ENCODE measurements around the gene FAF1.
"Not testable (repeated sequence)": the region's sequence is repeated elsewhere in the genome, so short reads cannot be mapped to it uniquely, and the experiment has no call there.

FAF1 gene

DNA sequence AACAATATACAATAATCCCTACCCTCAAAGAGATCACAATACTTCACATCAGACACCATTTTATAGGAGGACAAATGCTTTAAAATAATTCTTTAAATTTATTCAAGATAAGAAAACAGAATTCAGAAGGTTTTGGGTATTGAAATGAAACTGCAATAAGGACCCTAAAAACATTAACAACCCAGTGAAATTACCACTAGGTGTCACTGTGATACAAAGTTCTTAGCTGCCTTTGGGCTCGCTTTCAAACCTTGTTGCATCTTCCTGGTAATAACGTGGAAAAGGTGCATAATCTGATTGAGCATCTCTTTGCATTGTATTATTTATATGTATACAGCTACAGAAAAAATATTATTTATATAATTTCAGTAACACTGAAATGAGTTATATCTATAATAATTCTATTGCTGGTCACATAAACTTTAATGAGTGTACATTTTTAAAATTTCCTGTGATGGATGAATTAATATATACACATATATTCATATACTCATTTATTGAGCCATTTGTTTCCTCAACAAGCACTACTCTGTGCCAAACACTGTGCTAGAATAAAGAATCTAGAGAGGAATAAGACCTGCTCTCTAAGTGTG lies 185.2 kb downstream of the FAF1 start:
- DNase-seq (ENCODE audit: low spot score), result peak; percentile 65

GRCh38 chr1:50766688-50767087 lies 193.4 kb downstream of the FAF1 start:
- DNase-seq (ENCODE audit: low spot score), result no peak

DNA sequence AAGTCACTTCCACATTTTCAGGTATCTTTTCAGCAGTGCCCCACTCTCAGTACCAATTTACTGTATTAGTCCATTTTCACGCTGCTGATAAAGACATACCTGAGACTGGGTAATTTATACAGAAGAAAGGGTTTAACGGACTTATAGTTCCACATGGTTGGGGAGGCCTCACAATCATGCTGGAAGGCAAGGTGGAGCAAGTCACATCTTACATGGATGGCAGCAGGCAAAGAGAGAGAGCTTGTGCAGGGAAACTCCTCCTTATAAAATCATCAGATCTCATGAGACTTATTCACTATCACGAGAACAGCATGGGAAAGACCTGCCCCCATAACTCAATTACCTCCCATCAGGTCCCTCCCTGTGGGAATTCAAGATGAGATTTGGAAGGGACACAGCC lies 203.5 kb downstream of the FAF1 start:
- not testable (repeated sequence) for DNase-seq (ENCODE audit: low spot score)

GRCh38 chr1:50754764-50755163 lies 205.3 kb downstream of the FAF1 start:
- DNase-seq (ENCODE audit: low spot score), result not testable (repeated sequence)

GRCh38 chr1:50750021-50750619 lies 209.9 kb downstream of the FAF1 start:
- peak; percentile 31 for DNase-seq (ENCODE audit: low spot score)

- no peak for DNase-seq (ENCODE audit: low spot score)
Observed at GRCh38 chr1:50747394-50747793, 212.7 kb downstream of the FAF1 start.

- peak; percentile 87 for DNase-seq (ENCODE audit: low spot score)
Observed at GRCh38 chr1:50742523-50742922, 217.5 kb downstream of the FAF1 start.

- no peak for DNase-seq (ENCODE audit: low spot score)
Observed at GRCh38 chr1:50739125-50739524, 220.9 kb downstream of the FAF1 start.

GRCh38 chr1:50735443-50735842 lies 224.6 kb downstream of the FAF1 start:
- peak; percentile 30 for DNase-seq (ENCODE audit: low spot score)

- DNase-seq (ENCODE audit: low spot score), result not testable (repeated sequence)
Observed at GRCh38 chr1:50727578-50727977, 232.5 kb downstream of the FAF1 start.

DNA sequence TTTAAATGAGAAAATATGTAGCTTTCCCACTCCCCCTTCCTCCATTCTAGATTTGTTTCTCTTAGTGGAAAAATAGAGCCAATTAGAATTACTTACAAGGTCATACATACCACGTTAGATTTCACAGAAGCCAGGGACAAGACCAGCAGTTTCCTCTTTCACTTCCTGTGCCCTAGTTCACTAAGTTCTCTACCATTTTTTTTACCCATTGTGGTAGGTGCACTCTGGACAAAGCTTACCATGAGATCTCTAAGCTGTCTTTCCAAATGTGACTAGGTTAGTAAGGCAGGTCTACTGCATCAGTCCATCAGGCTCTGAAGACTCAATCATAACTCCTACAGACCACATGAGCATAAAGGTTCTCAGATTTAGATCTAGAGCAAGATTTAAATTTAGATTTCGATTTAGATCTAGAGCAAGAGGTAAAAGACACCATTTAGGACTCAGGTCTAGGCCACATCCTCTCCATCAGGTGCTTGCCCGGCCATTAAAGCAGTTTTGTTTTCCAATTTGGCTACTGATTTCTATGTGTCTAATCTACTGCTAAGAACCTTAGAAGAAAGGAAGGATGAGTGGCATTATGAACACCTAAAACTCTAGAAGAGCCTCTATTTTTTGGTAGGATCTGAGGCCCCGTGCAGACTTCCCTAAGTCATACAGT lies 235.3 kb downstream of the FAF1 start:
- no peak for DNase-seq (ENCODE audit: low spot score)

DNA sequence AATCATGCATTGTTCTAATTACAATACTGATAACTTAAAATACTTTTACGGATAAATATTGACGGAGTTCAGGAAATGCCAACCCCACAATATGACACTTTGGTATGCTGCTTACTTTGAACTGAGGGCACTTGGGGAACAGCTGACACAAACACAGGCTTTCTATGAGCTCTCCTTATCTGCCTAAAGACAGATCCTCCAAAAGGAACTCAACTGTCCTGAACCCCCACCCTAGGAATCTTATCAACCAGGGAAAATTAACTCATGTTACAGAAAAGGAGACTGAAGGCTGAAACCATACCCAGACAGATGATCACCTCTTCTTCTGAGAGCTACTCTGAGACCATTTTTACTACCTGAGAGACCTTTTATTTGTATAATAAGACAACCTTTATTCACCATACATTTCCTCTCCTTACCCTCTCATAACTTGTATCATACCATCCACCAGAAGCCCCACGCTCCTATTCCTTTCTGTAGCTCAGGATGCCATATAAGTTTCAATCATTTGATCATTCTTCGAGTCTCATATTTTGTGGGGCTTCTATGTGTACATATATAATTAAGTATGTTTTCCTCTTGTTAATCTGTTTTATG lies 239.5 kb downstream of the FAF1 start:
- DNase-seq (ENCODE audit: low spot score), result no peak

DNA sequence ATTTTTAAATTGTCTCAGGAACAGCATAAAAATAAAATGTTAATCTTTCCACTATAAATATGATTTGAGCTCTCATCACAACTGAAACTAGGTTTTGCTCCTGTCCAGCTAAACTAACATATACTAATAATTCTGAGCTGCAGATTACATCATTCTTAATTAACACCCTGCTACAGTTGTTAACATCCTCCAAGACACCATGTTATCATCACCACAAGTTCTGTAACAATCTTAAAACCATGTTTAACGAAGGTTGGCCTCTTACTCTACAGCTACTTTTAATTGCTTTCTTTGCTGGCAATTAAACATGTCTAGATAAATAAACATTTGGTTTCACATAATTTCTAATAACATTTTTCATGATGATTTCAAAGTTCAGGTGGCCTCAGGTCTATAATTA lies 240.9 kb downstream of the FAF1 start:
- DNase-seq (ENCODE audit: low spot score), result no peak

DNA sequence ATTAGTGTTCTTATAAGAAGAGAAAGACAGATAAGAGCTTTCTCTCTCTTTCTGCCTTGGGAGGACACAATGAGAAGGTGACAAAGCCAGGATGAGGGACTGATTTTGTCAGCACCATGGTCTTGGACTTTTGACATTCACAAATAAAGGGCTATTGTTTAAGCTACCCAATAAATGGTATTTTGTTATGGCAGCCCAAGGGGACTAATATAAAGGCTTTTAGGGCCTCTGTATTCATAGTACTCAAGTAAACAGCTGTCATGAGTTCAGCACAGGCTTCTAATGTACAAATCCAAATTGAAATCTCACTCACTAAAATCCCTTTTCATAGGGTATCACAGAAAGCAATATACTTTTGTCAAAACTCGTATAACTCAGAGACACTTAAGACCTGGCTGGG lies 242.7 kb downstream of the FAF1 start:
- no peak for DNase-seq (ENCODE audit: low spot score)

GRCh38 chr1:50716455-50716854 lies 243.6 kb downstream of the FAF1 start:
- not testable (repeated sequence) for DNase-seq (ENCODE audit: low spot score)

DNA sequence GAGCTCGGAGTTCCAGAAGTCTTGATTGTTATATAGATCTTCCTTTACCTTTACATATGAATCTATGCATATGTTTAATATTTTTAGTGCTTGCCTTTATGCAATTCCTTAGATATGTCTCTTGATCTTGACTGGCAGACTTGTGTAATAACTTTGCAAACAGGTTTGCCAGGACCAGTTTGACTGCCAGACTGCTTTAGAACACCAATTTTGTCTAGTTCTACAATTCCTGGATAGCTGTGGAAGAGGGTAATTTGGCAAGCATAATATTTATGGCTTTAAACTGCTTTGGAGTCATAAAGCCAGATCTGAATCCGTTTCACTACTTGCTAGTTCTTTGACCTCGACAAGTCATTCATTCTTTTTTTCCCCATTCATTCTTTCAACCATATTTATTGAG lies 250.0 kb downstream of the FAF1 start:
- DNase-seq (ENCODE audit: low spot score), result no peak

- DNase-seq (ENCODE audit: low spot score), result no peak
Observed at GRCh38 chr1:50707824-50708223, 252.2 kb downstream of the FAF1 start.

DNA sequence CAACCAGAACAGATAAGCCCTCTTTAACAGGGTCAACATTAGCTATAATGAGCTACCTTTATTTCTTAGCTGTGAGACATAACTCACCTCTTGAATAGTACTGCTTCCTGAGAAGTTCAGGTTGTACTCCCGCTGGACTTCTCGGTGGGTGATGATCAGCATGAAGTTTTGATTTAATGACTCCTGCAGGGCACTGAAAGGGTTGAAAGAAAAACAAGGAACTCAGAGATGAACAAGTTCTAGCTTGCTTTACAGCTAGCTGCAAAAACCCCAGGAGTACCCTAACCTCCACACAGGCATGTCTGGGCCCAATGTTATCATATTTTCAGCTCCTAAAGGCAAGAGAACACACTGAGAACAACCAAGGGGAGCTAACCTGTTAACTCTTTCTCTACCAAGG lies 254.4 kb downstream of the FAF1 start:
- DNase-seq (ENCODE audit: low spot score), result no peak

DNA sequence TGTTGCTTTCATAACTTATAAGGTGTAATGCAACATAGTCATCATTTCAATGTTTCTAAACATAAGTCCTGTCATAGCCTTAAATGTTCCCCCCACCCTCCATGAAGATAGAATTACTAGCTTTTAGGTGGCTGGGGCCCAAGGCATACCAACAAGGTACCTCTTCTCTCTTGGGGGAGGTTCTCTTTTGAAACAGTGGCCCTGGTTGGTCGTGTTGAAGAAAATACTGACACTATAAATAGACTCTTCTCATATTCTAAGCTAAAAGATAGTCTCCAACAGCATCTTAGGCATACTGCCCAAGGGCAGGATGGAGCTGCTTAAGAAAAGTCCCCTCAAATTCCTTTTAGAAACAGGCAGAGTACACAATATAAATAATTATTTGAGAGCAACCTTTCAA lies 255.0 kb downstream of the FAF1 start:
- no peak for DNase-seq (ENCODE audit: low spot score)

- peak; percentile 39 for DNase-seq (ENCODE audit: low spot score)
Observed at GRCh38 chr1:50704126-50704525, 255.9 kb downstream of the FAF1 start.

- DNase-seq (ENCODE audit: low spot score), result no peak
Observed at GRCh38 chr1:50703240-50703639, 256.8 kb downstream of the FAF1 start.

GRCh38 chr1:50702395-50702794 lies 257.7 kb downstream of the FAF1 start:
- DNase-seq (ENCODE audit: low spot score), result no peak

DNA sequence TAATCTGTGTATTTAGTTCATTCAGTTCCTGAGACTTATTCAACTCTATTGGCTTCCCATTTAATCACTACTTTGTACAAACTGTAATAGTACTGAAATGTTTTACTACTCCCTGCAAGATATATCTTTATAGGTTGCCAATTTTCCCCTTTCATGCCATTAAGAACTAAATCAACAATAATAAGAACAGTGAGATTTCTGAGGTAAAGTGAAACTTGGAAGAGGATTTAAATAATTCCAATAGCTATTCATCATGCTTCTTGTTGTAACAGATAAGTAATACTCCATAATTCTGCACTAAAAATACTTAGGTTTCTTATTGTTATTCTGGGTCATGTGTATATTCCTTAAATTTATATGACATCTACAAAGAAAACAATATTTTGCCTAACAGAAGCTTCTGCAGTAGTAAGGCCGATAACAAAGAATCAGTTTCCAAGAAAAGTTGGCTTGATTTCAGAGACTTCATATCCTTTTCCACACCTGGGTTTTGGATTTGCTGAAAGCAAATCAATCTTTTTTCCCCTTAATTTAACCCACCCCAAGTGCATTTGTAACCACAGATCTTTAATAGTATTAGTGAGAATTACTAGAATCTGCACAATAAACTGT lies 258.3 kb downstream of the FAF1 start:
- no peak for DNase-seq (ENCODE audit: low spot score)

All from kidney tubule cell (primary cell).